H1 (cell line): ENCODE results near the gene PSMD9. TPM values are rescaled to one million over a fixed set of nuclear protein-coding genes. Genes with fewer than 3 reads are reported as not detected.

Experiments used
- CTCF ChIA-PET: fragments of 300-600 bp; sonication (Branson Sonifier 250); formaldehyde crosslinking; loops from one replicate; lab custom pipeline; 2021; ENCODE audit not compliant: partially characterized antibody; lab: Charles Lee
- POLR2A ChIA-PET: fragments of 300-600 bp; sonication (Branson Sonifier 250); formaldehyde crosslinking; loops from one replicate; lab custom pipeline; 2021; ENCODE audit warnings: inconsistent platforms; ENCODE audit not compliant: partially characterized antibody; lab: Charles Lee
- DNase-seq, 2 experiments: peaks; one replicate each; pipeline versions ENCODE4 v3.0.0 to v3.0.0-alpha.2; 2010 to 2022; ENCODE audit warnings: low spot score in 2 of 2, low read depth in 1 of 2, mixed read lengths in 1 of 2
- FAIRE-seq: peaks from 2 replicates; lab custom pipeline; 2011; peaks lifted over from hg19 to GRCh38; lab: Jason Lieb, UNC
- H2AFZ ChIP-seq: 2 replicates; pipeline ENCODE4 v1.8.1; 2012; ENCODE audit warnings: low read length, inconsistent platforms
- H2AK5ac ChIP-seq: 2 replicates; pipeline ENCODE4 v1.6.1; 2013; ENCODE audit warnings: low read depth, low read length
- H2BK120ac ChIP-seq: replicated peaks from 2 replicates; pipeline ENCODE3; 2013; ENCODE audit warnings: low read depth, low read length, inconsistent platforms
- H2BK12ac ChIP-seq: 2 replicates; pipeline ENCODE4 v1.6.1; 2013; ENCODE audit warnings: low read depth, low read length
- H2BK15ac ChIP-seq: 2 replicates; pipeline ENCODE4 v1.6.1; 2013; ENCODE audit warnings: low read length
- H2BK20ac ChIP-seq: 2 replicates; pipeline ENCODE4 v1.6.1; 2013; ENCODE audit warnings: low read length
- H2BK5ac ChIP-seq: 2 replicates; pipeline ENCODE4 v1.6.1; 2013; ENCODE audit warnings: low read depth, low read length
- H3K14ac ChIP-seq: 2 replicates; pipeline ENCODE4 v1.6.1; 2013; ENCODE audit warnings: inconsistent platforms; ENCODE audit not compliant: insufficient read length
- H3K18ac ChIP-seq: 2 replicates; pipeline ENCODE4 v1.6.1; 2013; ENCODE audit warnings: low read length; ENCODE audit errors: extremely low read depth
- H3K23ac ChIP-seq: 2 replicates; pipeline ENCODE4 v1.6.1; 2013; ENCODE audit warnings: inconsistent platforms; ENCODE audit not compliant: insufficient read length
- H3K23me2 ChIP-seq: 2 replicates; pipeline ENCODE4 v1.6.1; 2013; ENCODE audit warnings: low read depth, low read length
- H3K27ac ChIP-seq: 2 replicates; pipeline ENCODE4 v1.6.1; 2011; ENCODE audit warnings: low read depth, low read length, inconsistent platforms
- H3K27me3 ChIP-seq, 4 experiments: replicated peaks in 1 of 4; 1 replicate in 1 of 4; 2 replicates in 3 of 4; pipeline versions ENCODE4 v1.6.1 to v1.8.1; 2011 to 2013; ENCODE audit warnings: low read length in 3 of 4, mild to moderate bottlenecking in 3 of 4, inconsistent platforms in 2 of 4, mixed read lengths in 2 of 4, moderate library complexity in 1 of 4; ENCODE audit not compliant: control insufficient read depth in 3 of 4, insufficient read depth in 3 of 4; ENCODE audit errors: extremely low read depth in 1 of 4
- H3K36me3 ChIP-seq, 4 experiments: 2 replicates each; pipeline versions ENCODE4 v1.6.1 to v1.8.1; 2011 to 2013; ENCODE audit warnings: mild to moderate bottlenecking in 4 of 4, low read length in 3 of 4, moderate library complexity in 2 of 4, control low read depth in 1 of 4, inconsistent platforms in 1 of 4; ENCODE audit not compliant: insufficient read depth in 4 of 4, control insufficient read depth in 2 of 4
- H3K4ac ChIP-seq: replicated peaks from 2 replicates; pipeline ENCODE3; 2013; ENCODE audit warnings: low read length, low read depth, mixed read lengths, inconsistent platforms; ENCODE audit not compliant: insufficient read length
- H3K4me1 ChIP-seq, 4 experiments: replicated peaks in 1 of 4; 1 replicate in 1 of 4; 2 replicates in 3 of 4; pipeline versions ENCODE4 v1.6.1 to v1.8.1; 2011 to 2013; ENCODE audit warnings: low read length in 3 of 4, inconsistent platforms in 2 of 4, mixed read lengths in 1 of 4; ENCODE audit not compliant: insufficient read depth in 4 of 4, control insufficient read depth in 3 of 4
- H3K4me2 ChIP-seq, 2 experiments: 2 replicates each; pipeline versions ENCODE4 v1.6.1 to v1.8.1; 2011 to 2013; ENCODE audit warnings: low read depth in 2 of 2, low read length in 2 of 2, control low read depth in 1 of 2, inconsistent platforms in 1 of 2, mild to moderate bottlenecking in 1 of 2; ENCODE audit not compliant: insufficient read depth in 1 of 2
- H3K4me3 ChIP-seq, 4 experiments: fragments of 200-600, 300-600 bp in 1 of 4; sonication (generic), shearing (Covaris generic), sonication (Bioruptor Twin) in 1 of 4; 2 replicates each; pipeline versions ENCODE4 v1.5.1 to v1.8.1; 2011 to 2016; ENCODE audit warnings: low read length in 4 of 4, low read depth in 3 of 4, control low read depth in 2 of 4, inconsistent platforms in 2 of 4, mild to moderate bottlenecking in 2 of 4, mixed read lengths in 1 of 4, moderate library complexity in 1 of 4; ENCODE audit not compliant: insufficient read depth in 2 of 4; ENCODE audit errors: extremely low read depth in 1 of 4
- H3K56ac ChIP-seq: replicated peaks from 2 replicates; pipeline ENCODE3; 2013; ENCODE audit warnings: low read depth, mild to moderate bottlenecking, mixed read lengths, low read length, inconsistent platforms; ENCODE audit not compliant: insufficient read length
- H3K79me1 ChIP-seq: 2 replicates; pipeline ENCODE4 v1.6.1; 2013; ENCODE audit warnings: low read depth, low read length, control low read depth
- H3K79me2 ChIP-seq, 2 experiments: 2 replicates each; pipeline versions ENCODE4 v1.6.1 to v1.8.1; 2012 to 2013; ENCODE audit warnings: low read length in 2 of 2, mild to moderate bottlenecking in 2 of 2, inconsistent platforms in 1 of 2; ENCODE audit not compliant: insufficient read depth in 2 of 2, control insufficient read depth in 1 of 2
- H3K9ac ChIP-seq, 4 experiments: replicated peaks in 1 of 4; 1 replicate in 1 of 4; 2 replicates in 3 of 4; pipeline versions ENCODE4 v1.6.1 to v1.8.1; 2011 to 2013; ENCODE audit warnings: low read depth in 3 of 4, low read length in 3 of 4, control low read depth in 2 of 4, mild to moderate bottlenecking in 2 of 4, moderate library complexity in 2 of 4, inconsistent platforms in 1 of 4; ENCODE audit errors: extremely low read depth in 1 of 4
- H3K9me3 ChIP-seq, 2 experiments: 2 replicates each; pipeline versions ENCODE4 v1.6.1 to v1.8.1; 2012 to 2013; ENCODE audit warnings: mild to moderate bottlenecking in 2 of 2, moderate library complexity in 2 of 2, control low read depth in 1 of 2, inconsistent platforms in 1 of 2, low read depth in 1 of 2, low read length in 1 of 2, mixed read lengths in 1 of 2; ENCODE audit not compliant: insufficient read depth in 2 of 2
- H4K20me1 ChIP-seq, 2 experiments: replicated peaks in 1 of 2; 2 replicates each; pipeline versions ENCODE3 to v1.8.1; 2011 to 2013; ENCODE audit warnings: inconsistent platforms in 2 of 2, low read length in 2 of 2, mild to moderate bottlenecking in 1 of 2; ENCODE audit not compliant: insufficient read depth in 2 of 2, control insufficient read depth in 1 of 2
- H4K5ac ChIP-seq: 2 replicates; pipeline ENCODE4 v1.6.1; 2013; ENCODE audit warnings: low read length, low read depth, mixed read lengths, inconsistent platforms; ENCODE audit not compliant: insufficient read length
- H4K8ac ChIP-seq: 2 replicates; pipeline ENCODE4 v1.8.0; 2013; ENCODE audit warnings: mild to moderate bottlenecking, moderate library complexity, low read length, inconsistent platforms; ENCODE audit not compliant: insufficient read depth; ENCODE audit errors: extremely low read depth
- H4K91ac ChIP-seq: replicated peaks from 2 replicates; pipeline ENCODE3; 2013; ENCODE audit warnings: low read length, mixed read lengths, inconsistent platforms; ENCODE audit not compliant: insufficient read length
- TEAD4 ChIP-seq: IDR thresholded peaks from 2 replicates; pipeline ENCODE4 v1.6.1; 2012; ENCODE audit warnings: low read depth, low read length, inconsistent platforms, mixed read lengths
- WGBS, 2 experiments: shearing (Covaris generic) in 1 of 2; methylation state at CpG; one replicate each; pipeline versions ENCODE4 v1.1.6 to v1.1.7; 2013 to 2015; ENCODE audit warnings: low lambda C conversion rate in 2 of 2, mixed read lengths in 2 of 2, inconsistent platforms in 1 of 2, low coverage in 1 of 2, missing lambda C conversion rate in 1 of 2; ENCODE audit not compliant: insufficient replicate concordance in 2 of 2, insufficient coverage in 1 of 2, insufficient read length in 1 of 2; ENCODE audit errors: extremely low coverage in 1 of 2, missing lambda C conversion rate in 1 of 2; 5-methylcytosine and 5-hydroxymethylcytosine counted together
- polyA plus RNA-seq, 7 experiments: library from polyadenylated mRNA; depleted of rRNA in 3 of 7; stranded (reverse) in 5 of 7; unstranded in 2 of 7; fragments of >200 nt in 5 of 7; fragments of 200-250 nt in 2 of 7; gene quantifications; 1 replicate in 5 of 7; 2 replicates in 1 of 7; 4 replicates in 1 of 7; pipeline versions ENCODE4 v1.2.1 to v1.2.3, GENCODE V29; 2011 to 2013; ENCODE audit warnings: missing spikeins in 2 of 7, mixed read lengths in 2 of 7
- total RNA-seq: library from RNA; stranded (reverse); fragmentation: NEBNext Ultra II Directional; extraction: Animal tissue kit (Norgen Biotek cat#: 25700); gene quantifications from 2 replicates; pipeline ENCODE4 v1.2.1, GENCODE V29; 2021

PSMD9 gene
- total and polyA plus RNA-seq, 2 of the 8 experiments (the other 6 are each of a cell fraction or from before 2014, with no cell fraction given): 28.8 to 36.1 TPM

DNA sequence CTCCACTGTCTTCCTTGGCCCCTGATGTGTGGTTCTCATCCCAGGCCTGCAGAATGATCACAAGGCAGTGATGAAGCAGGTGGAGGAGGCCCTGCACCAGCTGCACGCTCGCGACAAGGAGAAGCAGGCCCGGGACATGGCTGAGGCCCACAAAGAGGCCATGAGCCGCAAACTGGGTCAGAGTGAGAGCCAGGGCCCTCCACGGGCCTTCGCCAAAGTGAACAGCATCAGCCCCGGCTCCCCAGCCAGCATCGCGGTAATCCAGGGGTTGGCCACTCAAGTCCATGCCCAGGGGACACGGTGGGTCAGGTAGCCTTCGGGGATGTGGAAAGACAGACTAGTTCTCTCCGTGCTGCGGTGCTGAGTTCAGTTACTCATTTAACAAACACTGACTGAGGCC is 11.0 kb downstream of the PSMD9 start:
- FAIRE-seq: no peak
- H3K36me3 ChIP-seq: peaks cover 10 to 34% (median 19%) of the 10 kb centered on the region in 4 experiments; a peak in 7 of 8 replicates
- no peak overlapping the region for H2BK20ac ChIP-seq
- no peak for TF ChIP-seq TEAD4

More for the DNA sequence above, 11.0 kb downstream of the PSMD9 start:
- no peak overlapping the region for H3K18ac ChIP-seq
- no peak overlapping the region for H2BK120ac ChIP-seq
- no peak overlapping the region for H3K23ac ChIP-seq
- no peak overlapping the region for H2AK5ac ChIP-seq
- H3K4me3 ChIP-seq: no peak overlapping the region
- H3K27ac ChIP-seq: no peak overlapping the region
- H3K79me1 ChIP-seq: no peaks in the 10 kb centered on the region; the same call in 1 of the 2 replicates
- H3K4me1 ChIP-seq: no peaks in the 10 kb centered on the region
- no peaks in the 10 kb centered on the region for H3K79me2 ChIP-seq
- 92% methylated on average over 14 of the region's 14 CpGs; no CpG with 5 or more reads in 1 of the 2 experiments for WGBS, 2 experiments
- H3K56ac ChIP-seq: no peak overlapping the region
- no peak overlapping the region for H3K14ac ChIP-seq
- H3K4me2 ChIP-seq: no peak overlapping the region
- ChIA-PET CTCF (interaction anchor here (0.9 to 1.2 kb wide), 2 partner anchors 87 to 110 kb away, joined by 3 to 4 read pairs; no protein-coding TSS in a partner anchor), POLR2A (no interaction called here)
- no peaks in the 10 kb centered on the region for H3K9me3 ChIP-seq
- H4K20me1 ChIP-seq: peaks cover 0 to 7% of the 10 kb centered on the region in 2 experiments
- H3K23me2 ChIP-seq: no peaks in the 10 kb centered on the region; the same call in 1 of the 2 replicates
- no peaks in the 10 kb centered on the region for H3K27me3 ChIP-seq
- no peak for DNase-seq
- H3K4ac ChIP-seq: no peak overlapping the region
- no peak overlapping the region for H3K9ac ChIP-seq
- H4K8ac ChIP-seq: no peak overlapping the region
- H4K91ac ChIP-seq: no peak overlapping the region
- no peak overlapping the region for H2BK5ac ChIP-seq
- H2BK15ac ChIP-seq: no peak overlapping the region
- H4K5ac ChIP-seq: no peak overlapping the region
- H2AFZ ChIP-seq: no peak overlapping the region
- no peak overlapping the region for H2BK12ac ChIP-seq
